ENCODE results near the gene PPP6R3.

DNA sequence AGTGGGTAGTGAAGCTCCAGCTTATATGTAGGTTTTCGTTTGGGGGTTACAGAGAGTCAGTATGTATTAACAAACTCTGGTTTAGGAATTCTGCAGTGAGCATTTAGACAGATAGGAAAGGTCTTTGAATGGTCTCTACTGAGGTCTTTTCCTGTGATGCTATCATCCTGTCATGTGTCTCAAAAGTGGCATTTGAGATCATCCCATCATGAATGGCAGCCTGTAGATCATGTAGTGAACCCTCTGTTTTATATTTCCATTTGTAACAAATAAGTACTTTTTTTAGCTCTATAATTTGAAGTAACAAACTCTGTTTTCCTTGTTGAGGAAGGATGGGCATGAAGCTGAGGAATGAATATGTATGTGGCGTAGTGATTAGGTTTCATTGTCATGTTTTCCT lies 76.2 kb downstream of the PPP6R3 start:
- TF ChIP-seq JUN (IDR thresholded peaks at IDR 0.05; ENCODE audit: low read depth, low read length) (no peak), YY1 (IDR thresholded peaks at IDR 0.05; ENCODE audit: low read depth, low read length) (no peak), RAD21 (IDR thresholded peaks at IDR 0.05 in 1 of 2, conservative IDR thresholded peaks at IDR 0.05 in 1 of 2; ENCODE audit: low read depth in 2 of 2, low read length in 2 of 2) (no peak), CEBPB (IDR thresholded peaks at IDR 0.05; ENCODE audit: low read depth, low read length) (no peak), HDAC2 (IDR thresholded peaks at IDR 0.05; ENCODE audit: borderline replicate concordance in 1 of 2, low read depth in 2 of 2, low read length in 2 of 2) (no peak), SIN3A (conservative IDR thresholded peaks at IDR 0.05 in 1 of 2, IDR thresholded peaks at IDR 0.05 in 1 of 2; ENCODE audit: low read depth in 1 of 2, low read length in 2 of 2) (no peak), POLR2A (IDR thresholded peaks at IDR 0.05; ENCODE audit: control extremely low read depth in 1 of 2, low read depth in 2 of 2, low read length in 2 of 2) (no peak), EZH2 (IDR thresholded peaks at IDR 0.05; ENCODE audit: low read depth, low read length, severe bottlenecking) (no peak)
- TF ChIP-seq, protein P1, sequence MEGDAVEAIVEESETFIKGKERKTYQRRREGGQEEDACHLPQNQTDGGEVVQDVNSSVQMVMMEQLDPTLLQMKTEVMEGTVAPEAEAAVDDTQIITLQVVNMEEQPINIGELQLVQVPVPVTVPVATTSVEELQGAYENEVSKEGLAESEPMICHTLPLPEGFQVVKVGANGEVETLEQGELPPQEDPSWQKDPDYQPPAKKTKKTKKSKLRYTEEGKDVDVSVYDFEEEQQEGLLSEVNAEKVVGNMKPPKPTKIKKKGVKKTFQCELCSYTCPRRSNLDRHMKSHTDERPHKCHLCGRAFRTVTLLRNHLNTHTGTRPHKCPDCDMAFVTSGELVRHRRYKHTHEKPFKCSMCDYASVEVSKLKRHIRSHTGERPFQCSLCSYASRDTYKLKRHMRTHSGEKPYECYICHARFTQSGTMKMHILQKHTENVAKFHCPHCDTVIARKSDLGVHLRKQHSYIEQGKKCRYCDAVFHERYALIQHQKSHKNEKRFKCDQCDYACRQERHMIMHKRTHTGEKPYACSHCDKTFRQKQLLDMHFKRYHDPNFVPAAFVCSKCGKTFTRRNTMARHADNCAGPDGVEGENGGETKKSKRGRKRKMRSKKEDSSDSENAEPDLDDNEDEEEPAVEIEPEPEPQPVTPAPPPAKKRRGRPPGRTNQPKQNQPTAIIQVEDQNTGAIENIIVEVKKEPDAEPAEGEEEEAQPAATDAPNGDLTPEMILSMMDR (IDR thresholded peaks at IDR 0.05; ENCODE audit: control extremely low read depth in 1 of 3, insufficient read depth in 1 of 3, low read depth in 1 of 3, low read length in 3 of 3): no peak
